ENCODE measurements around the gene HTT.
A peak's percentile ranks its signal among the peaks of the same experiment; 100 is the strongest.

The HTT gene

GRCh38 chr4:3200423-3201090 lies 126.1 kb downstream of the HTT start:
- no peaks in the 10 kb centered on the region for H3K27me3 ChIP-seq (ENCODE audit: insufficient read depth, poor library complexity, severe bottlenecking)
- TF ChIP-seq CTCF (IDR thresholded peaks at IDR 0.05; ENCODE audit: insufficient read depth, low read length) (no peak), REST (IDR thresholded peaks at IDR 0.05; ENCODE audit: insufficient replicate concordance, low read depth) (no peak)
- no peak overlapping the region for H3K4me3 ChIP-seq (replicated peaks; ENCODE audit: insufficient read depth, low read length)
- H3K27ac ChIP-seq (replicated peaks), result no peak overlapping the region
- no peak for DNase-seq (ENCODE audit: low read depth in 1 of 2, low spot score in 1 of 2)

GRCh38 chr4:3201718-3202702 lies 127.5 kb downstream of the HTT start:
- Histone ChIP-seq H3K27me3 (ENCODE audit: insufficient read depth, poor library complexity, severe bottlenecking) (no peaks in the 10 kb centered on the region), H3K27ac (replicated peaks) (peak overlapping the region; percentile 73), H3K4me3 (replicated peaks; ENCODE audit: insufficient read depth, low read length) (no peak overlapping the region)
- TF ChIP-seq GABPA (IDR thresholded peaks at IDR 0.05; ENCODE audit: low read depth), result no peak
- TF ChIP-seq SPI1 (IDR thresholded peaks at IDR 0.05; ENCODE audit: borderline replicate concordance, low read depth), result peak; percentile 60; the same call in 1 of the 2 replicates
- no peak for TF ChIP-seq REST (IDR thresholded peaks at IDR 0.05; ENCODE audit: insufficient replicate concordance, low read depth)
- 0 out of 2 replicates have a peak, but pooled peaks have one; percentile 12 for TF ChIP-seq POLR2AphosphoS5 (IDR thresholded peaks at IDR 0.05; ENCODE audit: low read depth)
- TF ChIP-seq CTCF (IDR thresholded peaks at IDR 0.05; ENCODE audit: insufficient read depth, low read length), result no peak
- DNase-seq (ENCODE audit: low read depth in 1 of 2, low spot score in 1 of 2), result peak; percentile 42 to 86

GRCh38 chr4:3202836-3203820 lies 128.6 kb downstream of the HTT start:
- peak in 1 of 2 experiments; percentile 39 for DNase-seq (ENCODE audit: low read depth in 1 of 2, low spot score in 1 of 2)
- Histone ChIP-seq H3K4me3 (replicated peaks; ENCODE audit: insufficient read depth, low read length) (no peak overlapping the region), H3K27me3 (ENCODE audit: insufficient read depth, poor library complexity, severe bottlenecking) (no peaks in the 10 kb centered on the region), H3K27ac (replicated peaks) (peak overlapping the region; percentile 73)
- no peak for TF ChIP-seq POLR2AphosphoS5 (IDR thresholded peaks at IDR 0.05; ENCODE audit: low read depth)
